Subcutaneous abdominal adipose tissue (tissue), 5 donors: ENCODE data around the gene C21orf91.

Experiments used
- H3K27ac ChIP-seq: one replicate; pipeline ENCODE4 v1.7.0; 2013; ENCODE audit warnings: low read depth, mild to moderate bottlenecking, inconsistent platforms, low read length, moderate library complexity
- H3K27me3 ChIP-seq, 5 donors: one replicate each; pipeline ENCODE4 v1.7.0; 2013; ENCODE audit warnings: low read length in 5 of 5, inconsistent platforms in 1 of 5; ENCODE audit not compliant: control insufficient read depth in 5 of 5, insufficient read depth in 4 of 5
- H3K36me3 ChIP-seq, 5 donors: one replicate each; pipeline ENCODE4 v1.7.0; 2013; ENCODE audit warnings: low read length in 5 of 5; ENCODE audit not compliant: control insufficient read depth in 5 of 5, insufficient read depth in 5 of 5
- H3K4me1 ChIP-seq, 5 donors: one replicate each; pipeline ENCODE4 v1.7.0; 2013; ENCODE audit warnings: low read length in 5 of 5, mild to moderate bottlenecking in 3 of 5, moderate library complexity in 1 of 5; ENCODE audit not compliant: control insufficient read depth in 5 of 5, insufficient read depth in 5 of 5
- H3K4me3 ChIP-seq, 5 donors: one replicate each; pipeline ENCODE4 v1.7.0; 2013; ENCODE audit warnings: low read length in 5 of 5, low read depth in 1 of 5
- H3K9ac ChIP-seq, 5 donors: one replicate each; pipeline ENCODE4 v1.7.0; 2013; ENCODE audit warnings: low read length in 5 of 5, mild to moderate bottlenecking in 4 of 5, moderate library complexity in 3 of 5
- H3K9me3 ChIP-seq, 5 donors: one replicate each; pipeline ENCODE4 v1.7.0; 2013; ENCODE audit warnings: low read length in 5 of 5; ENCODE audit not compliant: control insufficient read depth in 5 of 5
- donor health status: healthy.
- donor health status: healthy.
- donor health status: healthy.
- donor health status: healthy.
- donor health status: healthy.

Gene C21orf91

DNA sequence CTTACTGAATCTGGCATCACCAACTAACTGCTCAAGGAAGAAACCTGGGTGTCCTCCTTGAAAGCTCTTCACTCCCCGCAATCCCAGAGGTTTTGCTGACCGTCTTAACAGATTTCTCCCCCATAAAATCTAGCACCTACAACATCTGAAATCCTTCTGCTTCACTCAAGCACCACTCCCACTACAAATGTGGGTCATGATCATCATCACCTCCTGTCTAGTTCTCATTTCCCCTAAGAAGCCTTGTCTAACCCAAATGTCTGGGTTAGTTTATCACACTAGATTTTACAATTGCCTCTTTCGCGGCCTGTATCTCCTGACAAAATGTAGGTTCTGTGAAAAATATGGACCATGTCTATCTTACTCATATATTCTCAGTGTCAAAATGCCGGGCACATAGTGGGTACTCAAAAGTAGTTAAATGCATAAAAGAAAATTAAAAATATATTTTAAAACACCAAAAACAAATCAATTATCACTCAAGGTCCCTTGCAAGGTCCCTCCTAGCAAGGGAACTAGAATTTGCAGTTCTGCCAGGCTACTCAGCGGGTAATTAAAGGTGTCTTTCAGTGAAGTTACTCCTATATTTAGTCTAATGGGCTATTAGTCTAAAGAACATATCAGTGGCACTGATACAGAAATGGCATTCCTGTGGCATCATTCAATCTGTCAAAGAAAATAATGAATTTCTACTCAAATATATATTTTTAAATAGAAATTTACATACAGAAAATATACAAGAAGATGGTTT lies 19.6 kb downstream of the C21orf91 start:
- Histone ChIP-seq H3K9me3 (no peaks in the 10 kb centered on the region), H3K9ac (no peak overlapping the region), H3K4me1 (peaks cover 0 to 10% (median 2%) of the 10 kb centered on the region in 5 donors), H3K27me3 (no peaks in the 10 kb centered on the region), H3K36me3 (peaks cover 0 to 13% (median 0%) of the 10 kb centered on the region in 5 donors), H3K4me3 (no peak overlapping the region), H3K27ac (no peak overlapping the region)

DNA sequence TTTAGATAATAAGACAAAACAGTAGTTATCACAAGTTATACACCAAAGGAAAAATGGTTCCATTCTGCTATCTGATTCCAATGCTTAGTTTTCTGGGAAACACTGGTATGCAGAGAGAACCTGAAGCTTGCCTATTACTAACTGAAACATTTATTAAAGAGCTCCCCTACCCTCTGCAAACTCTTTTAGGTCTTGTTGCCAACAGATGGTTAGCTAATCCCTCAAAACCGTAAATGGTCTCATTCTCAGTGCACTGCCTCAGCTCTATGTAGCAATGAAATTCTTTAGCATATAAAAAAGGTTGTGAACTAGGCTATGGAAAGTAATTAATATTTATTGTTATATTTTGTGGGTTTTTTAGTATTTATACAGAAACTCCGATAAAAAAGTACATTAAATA lies 20.4 kb downstream of the C21orf91 start:
- no peak overlapping the region for H3K4me3 ChIP-seq
- H3K36me3 ChIP-seq, result peaks cover 0 to 13% (median 0%) of the 10 kb centered on the region in 5 donors
- no peaks in the 10 kb centered on the region for H3K9me3 ChIP-seq
- no peak overlapping the region for H3K27ac ChIP-seq
- no peaks in the 10 kb centered on the region for H3K27me3 ChIP-seq
- no peak overlapping the region for H3K9ac ChIP-seq
- H3K4me1 ChIP-seq, result peaks cover 0 to 14% (median 9%) of the 10 kb centered on the region in 5 donors

- Histone ChIP-seq H3K27ac (no peak overlapping the region), H3K27me3 (no peaks in the 10 kb centered on the region), H3K4me3 (no peak overlapping the region), H3K9me3 (no peaks in the 10 kb centered on the region), H3K36me3 (peaks cover 0 to 13% (median 2%) of the 10 kb centered on the region in 5 donors), H3K4me1 (peaks cover 0 to 15% (median 9%) of the 10 kb centered on the region in 5 donors), H3K9ac (no peak overlapping the region)
These were observed 21.2 kb downstream of the C21orf91 start for GRCh38 chr21:17797967-17798366.

DNA sequence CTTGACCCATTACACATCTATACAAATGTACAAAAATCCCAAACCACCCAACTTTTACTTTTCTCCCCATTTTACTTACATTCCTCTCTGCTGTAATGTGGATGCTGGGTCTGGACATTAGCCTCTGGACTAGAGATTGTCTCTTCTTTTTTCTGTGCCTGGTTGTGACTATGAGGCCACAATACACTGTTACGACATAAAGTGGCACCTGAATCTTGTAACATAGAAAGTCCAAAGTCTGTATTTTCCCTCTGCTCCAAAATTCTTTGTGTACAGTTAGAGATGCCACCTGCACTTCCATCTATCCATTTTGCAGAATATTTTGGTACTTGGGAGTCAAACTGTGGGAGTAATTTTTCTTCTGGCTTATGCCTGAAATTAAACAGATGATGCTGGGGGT lies 22.7 kb downstream of the C21orf91 start:
- Histone ChIP-seq H3K27me3 (no peaks in the 10 kb centered on the region), H3K9me3 (no peaks in the 10 kb centered on the region), H3K4me1 (peaks cover 0 to 15% (median 9%) of the 10 kb centered on the region in 5 donors), H3K27ac (no peak overlapping the region), H3K4me3 (no peak overlapping the region), H3K9ac (no peak overlapping the region), H3K36me3 (peaks cover 0 to 13% (median 3%) of the 10 kb centered on the region in 5 donors)

DNA sequence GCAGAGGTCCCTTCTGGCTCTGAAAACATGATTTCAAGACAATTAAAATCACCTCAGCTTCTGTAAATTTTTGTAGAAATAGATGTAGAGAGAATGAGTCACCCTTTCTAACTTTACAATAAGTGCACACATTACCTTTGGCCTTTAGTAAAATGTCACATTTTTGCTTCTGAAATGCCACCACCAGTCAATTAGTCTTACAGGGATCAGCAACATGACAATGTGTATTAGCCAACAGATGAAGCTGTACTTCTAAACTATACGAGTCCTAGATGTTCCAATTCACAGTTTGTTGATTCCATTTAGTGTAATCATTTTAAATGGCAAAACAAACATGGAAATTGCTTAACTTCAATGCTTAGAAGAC lies 23.1 kb downstream of the C21orf91 start:
- Histone ChIP-seq H3K4me3 (no peak overlapping the region), H3K4me1 (peaks cover 0 to 15% (median 9%) of the 10 kb centered on the region in 5 donors), H3K27ac (no peak overlapping the region), H3K9ac (no peak overlapping the region), H3K36me3 (peaks cover 0 to 13% (median 3%) of the 10 kb centered on the region in 5 donors), H3K9me3 (no peaks in the 10 kb centered on the region), H3K27me3 (no peaks in the 10 kb centered on the region)

GRCh38 chr21:17795146-17796036 lies 23.8 kb downstream of the C21orf91 start:
- peaks cover 0 to 13% (median 3%) of the 10 kb centered on the region in 5 donors for H3K36me3 ChIP-seq
- peaks cover 0 to 15% (median 9%) of the 10 kb centered on the region in 5 donors for H3K4me1 ChIP-seq
- H3K27ac ChIP-seq, result no peak overlapping the region

GRCh38 chr21:17794518-17795145 lies 24.5 kb downstream of the C21orf91 start:
- H3K27ac ChIP-seq, result no peak overlapping the region
- no peak overlapping the region for H3K9ac ChIP-seq
- H3K9me3 ChIP-seq, result no peaks in the 10 kb centered on the region
- no peaks in the 10 kb centered on the region for H3K27me3 ChIP-seq
- peak overlapping the region in 2 of 5 donors; percentile 65 to 79 for H3K4me3 ChIP-seq
- H3K36me3 ChIP-seq, result peaks cover 0 to 13% (median 3%) of the 10 kb centered on the region in 5 donors
- H3K4me1 ChIP-seq, result peaks cover 0 to 15% (median 9%) of the 10 kb centered on the region in 5 donors

More at GRCh38 chr21:17795146-17796036, 23.8 kb downstream of the C21orf91 start:
- Histone ChIP-seq H3K9me3 (no peaks in the 10 kb centered on the region), H3K4me3 (no peak overlapping the region), H3K9ac (no peak overlapping the region), H3K27me3 (no peaks in the 10 kb centered on the region)

DNA sequence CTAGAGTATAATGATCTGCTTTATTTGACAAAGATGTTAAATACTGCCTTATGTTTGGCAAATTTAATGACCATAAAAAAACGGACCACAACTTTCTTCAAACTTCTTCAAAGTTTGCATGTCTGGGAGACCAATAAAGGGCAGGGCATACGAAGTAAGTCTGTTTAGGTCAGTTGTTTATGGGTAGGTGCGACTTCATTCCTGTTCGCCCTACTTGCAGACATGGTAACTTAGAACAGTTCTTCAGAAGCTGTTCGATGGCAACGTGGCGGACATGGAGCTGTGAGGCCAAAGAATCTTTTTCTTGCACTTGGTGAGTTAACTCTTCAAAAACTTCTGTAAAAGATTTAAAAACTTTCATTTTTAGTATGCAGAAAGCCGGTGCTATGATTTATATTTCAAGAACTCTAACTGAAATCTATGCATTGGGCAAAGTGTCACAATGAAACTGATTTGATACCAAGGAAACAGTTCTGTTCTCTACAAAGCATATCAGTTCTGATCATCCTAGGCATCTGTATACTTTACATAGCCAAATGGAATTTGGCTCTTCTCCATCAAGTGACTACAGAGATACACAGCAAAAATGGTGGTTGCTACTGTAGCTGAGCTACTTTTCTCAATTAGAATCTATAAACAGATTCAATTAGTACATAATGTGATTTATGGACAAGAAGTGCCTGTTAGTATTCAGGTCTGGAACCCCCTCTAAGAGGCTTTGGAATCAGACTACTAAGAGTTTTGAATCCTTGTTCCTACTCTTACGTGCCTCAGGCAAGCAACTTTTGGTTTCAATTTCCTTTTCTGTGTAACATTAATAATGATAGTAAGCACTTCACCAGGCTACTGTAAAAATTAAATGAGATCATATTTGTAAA lies 25.7 kb downstream of the C21orf91 start:
- H3K36me3 ChIP-seq, result peaks cover 0 to 13% (median 3%) of the 10 kb centered on the region in 5 donors
- peak overlapping the region; percentile 6 to 63 (median 43) for H3K9ac ChIP-seq
- H3K4me3 ChIP-seq, result peak overlapping the region; percentile 55 to 79 (median 65)
- no peaks in the 10 kb centered on the region for H3K27me3 ChIP-seq
- peak overlapping the region; percentile 51 for H3K27ac ChIP-seq
- peaks cover 0 to 15% (median 9%) of the 10 kb centered on the region in 5 donors for H3K4me1 ChIP-seq
- no peaks in the 10 kb centered on the region for H3K9me3 ChIP-seq

GRCh38 chr21:17789656-17790055 lies 29.5 kb downstream of the C21orf91 start:
- Histone ChIP-seq H3K27ac (no peak overlapping the region), H3K4me3 (no peak overlapping the region), H3K9me3 (no peaks in the 10 kb centered on the region), H3K9ac (no peak overlapping the region), H3K36me3 (peaks cover 9 to 19% (median 13%) of the 10 kb centered on the region in 5 donors), H3K4me1 (peaks cover 0 to 11% (median 7%) of the 10 kb centered on the region in 5 donors), H3K27me3 (no peaks in the 10 kb centered on the region)
